ENCODE data around the gene ZNF536.
"Not testable (repeated sequence)": the region's sequence is repeated elsewhere in the genome, so short reads cannot be mapped to it uniquely, and the experiment has no call there.

The ZNF536 gene

DNA sequence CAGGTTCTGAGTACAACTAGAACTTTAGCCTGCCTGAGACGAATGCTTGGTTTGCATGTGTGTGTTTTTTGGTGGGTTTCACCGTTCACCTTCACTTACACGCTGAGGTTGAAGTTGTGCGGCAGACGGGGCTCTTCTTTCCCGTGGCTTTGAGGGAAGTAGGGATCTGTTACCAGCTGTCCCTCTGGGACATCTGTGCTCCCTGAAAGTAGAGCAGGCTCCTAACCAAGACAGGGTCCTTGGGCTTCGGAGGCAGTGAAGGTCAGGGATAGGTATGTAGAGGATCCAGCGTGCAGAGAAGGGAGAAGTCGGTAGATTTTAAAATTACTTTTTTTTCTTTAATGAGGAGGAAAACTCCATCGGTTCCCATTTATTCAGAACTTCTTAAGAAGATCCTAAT is 48.7 kb downstream of the ZNF536 start:
- DNase-seq, result no peak

GRCh38 chr19:30421571-30421970 is 49.4 kb downstream of the ZNF536 start:
- no peak for DNase-seq

- DNase-seq, result no peak
Measured at GRCh38 chr19:30423481-30423880, 51.3 kb downstream of the ZNF536 start.

- no peak for DNase-seq
Measured at GRCh38 chr19:30425885-30426838, 54.0 kb downstream of the ZNF536 start.

DNA sequence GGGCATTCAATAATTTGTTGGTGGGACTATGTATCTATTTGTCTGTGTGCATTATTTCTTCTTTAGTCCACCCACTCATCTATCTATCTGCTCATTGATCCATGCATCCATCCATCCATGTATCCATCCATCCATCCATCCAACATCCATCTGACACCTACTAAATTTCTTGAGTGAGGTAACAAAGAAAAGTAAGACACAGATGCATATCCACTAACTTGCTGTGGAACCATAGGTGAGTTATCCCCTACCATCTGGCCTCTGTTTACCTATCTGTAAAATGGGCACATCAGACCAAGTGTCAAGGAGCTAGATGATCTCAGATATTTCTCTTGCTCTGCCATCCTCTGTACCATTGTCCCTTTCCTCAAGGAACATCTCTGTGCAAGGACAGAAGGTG is 54.7 kb downstream of the ZNF536 start:
- DNase-seq, result no peak

GRCh38 chr19:30428092-30428680 is 56.0 kb downstream of the ZNF536 start:
- DNase-seq, result no peak

- no peak for DNase-seq
Measured at GRCh38 chr19:30428844-30429243, 56.7 kb downstream of the ZNF536 start.

DNA sequence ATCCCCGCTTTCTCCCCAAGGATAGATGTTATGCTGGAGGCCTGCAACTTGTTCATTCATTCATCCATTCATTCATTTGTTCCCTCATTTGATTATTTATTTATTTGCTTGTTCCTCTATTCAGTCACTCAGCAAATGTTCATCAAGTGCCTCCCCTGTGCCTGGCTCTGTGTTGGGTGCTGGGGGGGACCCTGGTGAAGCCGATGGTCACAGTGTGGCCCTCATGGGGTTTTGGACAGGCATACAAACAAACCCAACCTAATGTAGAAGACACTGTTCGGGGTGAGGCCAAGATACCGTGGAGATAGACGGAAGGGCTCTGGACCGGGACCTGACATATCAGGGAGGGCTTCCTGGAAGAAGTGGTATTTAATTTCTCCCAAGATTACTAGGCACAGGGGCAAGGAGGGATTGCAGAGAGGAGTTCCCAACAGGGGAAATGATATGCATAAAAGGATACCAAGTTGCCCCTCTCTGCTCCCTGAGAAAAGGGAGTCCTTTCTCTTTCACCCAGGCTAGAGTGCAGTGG is 58.1 kb downstream of the ZNF536 start:
- DNase-seq, result no peak

DNA sequence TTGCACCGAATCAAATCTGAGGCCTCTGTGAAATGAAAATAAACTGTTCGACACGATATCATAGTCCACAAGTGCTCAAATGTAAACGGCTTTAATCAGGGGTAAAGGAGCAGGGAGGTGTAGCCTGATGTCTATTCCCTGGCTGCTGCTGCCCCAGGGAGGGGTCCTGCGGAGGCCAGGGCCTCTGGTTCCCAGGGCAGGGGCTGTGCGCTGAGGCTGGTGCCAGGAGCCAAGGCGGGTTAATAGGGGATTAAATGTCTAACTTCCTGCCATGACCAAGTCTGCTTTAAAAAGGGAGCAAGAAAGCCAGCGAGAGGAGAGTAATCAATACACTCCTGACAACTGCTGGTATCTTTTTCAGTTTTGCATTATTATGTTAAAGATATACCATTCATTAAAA is 59.4 kb downstream of the ZNF536 start:
- no peak for DNase-seq

DNA sequence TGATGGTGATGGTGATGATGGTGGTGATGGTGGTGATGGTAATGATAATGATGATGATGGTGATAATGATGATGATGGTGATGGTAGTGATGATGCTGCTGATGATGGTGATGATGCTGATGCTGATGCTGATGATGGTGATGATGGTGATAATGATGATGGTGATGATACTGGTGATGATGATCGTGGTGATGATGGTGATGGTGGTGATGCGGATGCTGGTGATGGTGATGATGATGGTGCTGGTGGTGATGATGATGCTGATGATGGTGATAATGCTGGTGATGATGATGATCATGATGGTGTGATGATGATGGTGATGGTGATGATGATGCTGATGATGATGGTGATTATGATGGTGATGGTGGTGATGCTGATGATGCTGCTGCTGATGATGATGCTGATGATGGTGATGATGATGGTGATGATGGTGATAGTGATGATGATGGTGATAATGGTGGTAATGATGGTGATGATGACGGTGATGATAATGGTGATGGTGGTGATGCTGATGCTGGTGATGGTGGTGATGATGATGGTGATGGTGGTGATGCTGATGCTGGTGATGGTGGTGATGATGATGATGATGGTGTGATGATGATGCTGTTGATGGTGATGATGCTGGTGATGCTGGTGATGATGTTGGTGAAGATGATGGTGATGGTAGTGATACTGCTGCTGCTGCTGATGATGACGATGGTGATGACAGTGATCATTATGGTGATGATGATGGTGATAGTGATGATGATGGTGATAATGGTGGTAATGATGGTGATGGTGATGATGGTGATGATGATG is 62.8 kb downstream of the ZNF536 start:
- no peak for DNase-seq

GRCh38 chr19:30437869-30438268 is 65.7 kb downstream of the ZNF536 start:
- DNase-seq, result no peak

DNA sequence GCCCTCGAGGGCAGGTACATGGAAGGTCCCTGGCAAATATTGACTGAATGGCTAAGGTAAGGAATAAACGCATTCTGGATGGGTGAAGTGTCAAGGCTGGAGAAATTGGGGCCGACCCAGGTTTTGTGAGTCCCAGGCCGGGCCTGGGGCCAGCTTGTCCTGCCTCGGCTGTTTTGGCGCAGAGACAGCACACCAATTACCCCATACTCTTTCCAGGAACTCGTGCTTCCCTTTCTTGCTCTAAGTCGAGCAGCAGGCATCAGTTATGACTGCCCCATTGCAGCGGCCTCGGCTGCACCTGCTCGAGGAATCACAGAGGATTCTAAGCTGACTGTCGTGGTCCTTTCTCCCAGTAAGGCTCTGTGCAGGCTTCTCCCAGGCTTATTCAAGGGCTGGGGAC is 67.1 kb downstream of the ZNF536 start:
- no peak for DNase-seq

GRCh38 chr19:30441011-30441410 is 68.8 kb downstream of the ZNF536 start:
- DNase-seq, result no peak

DNA sequence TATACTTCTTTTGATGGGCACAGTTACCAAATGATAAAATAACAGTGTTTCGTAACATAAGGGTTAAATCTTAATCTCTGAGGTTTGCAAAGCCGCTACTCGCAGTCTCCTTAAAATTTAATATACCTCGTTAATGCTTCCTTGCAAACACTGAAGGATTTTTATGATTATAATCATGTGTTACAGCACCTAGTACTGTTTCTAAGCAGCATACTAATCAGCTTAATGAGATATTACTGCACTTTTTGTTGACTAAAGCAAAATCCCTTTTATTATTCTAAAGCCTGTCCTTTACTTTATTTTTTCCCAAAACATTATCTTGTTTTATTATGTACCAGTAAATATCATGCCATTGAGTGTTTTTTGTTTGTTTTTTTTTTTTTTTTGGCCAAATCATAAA is 70.5 kb downstream of the ZNF536 start:
- no peak for DNase-seq

- no peak for DNase-seq
Measured at GRCh38 chr19:30443531-30444252, 71.5 kb downstream of the ZNF536 start.

- DNase-seq, result no peak
Measured at GRCh38 chr19:30444253-30444671, 72.1 kb downstream of the ZNF536 start.

DNA sequence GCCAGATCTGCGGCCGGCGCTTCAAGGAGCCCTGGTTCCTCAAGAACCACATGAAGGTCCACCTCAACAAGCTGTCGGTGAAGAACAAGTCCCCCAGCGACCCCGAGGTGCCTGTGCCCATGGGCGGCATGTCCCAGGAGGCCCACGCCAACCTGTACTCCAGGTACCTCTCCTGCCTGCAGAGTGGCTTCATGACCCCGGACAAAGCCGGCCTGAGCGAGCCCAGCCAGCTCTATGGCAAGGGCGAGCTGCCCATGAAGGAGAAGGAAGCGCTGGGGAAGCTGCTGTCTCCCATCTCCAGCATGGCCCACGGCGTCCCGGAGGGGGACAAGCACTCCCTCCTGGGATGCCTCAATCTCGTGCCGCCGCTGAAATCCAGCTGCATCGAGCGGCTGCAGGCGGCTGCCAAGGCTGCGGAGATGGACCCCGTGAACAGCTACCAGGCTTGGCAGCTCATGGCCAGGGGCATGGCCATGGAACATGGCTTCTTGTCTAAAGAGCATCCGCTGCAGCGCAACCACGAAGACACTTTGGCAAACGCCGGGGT is 72.6 kb downstream of the ZNF536 start:
- DNase-seq, result no peak

- no peak for DNase-seq
Measured at GRCh38 chr19:30445385-30445784, 73.2 kb downstream of the ZNF536 start.

DNA sequence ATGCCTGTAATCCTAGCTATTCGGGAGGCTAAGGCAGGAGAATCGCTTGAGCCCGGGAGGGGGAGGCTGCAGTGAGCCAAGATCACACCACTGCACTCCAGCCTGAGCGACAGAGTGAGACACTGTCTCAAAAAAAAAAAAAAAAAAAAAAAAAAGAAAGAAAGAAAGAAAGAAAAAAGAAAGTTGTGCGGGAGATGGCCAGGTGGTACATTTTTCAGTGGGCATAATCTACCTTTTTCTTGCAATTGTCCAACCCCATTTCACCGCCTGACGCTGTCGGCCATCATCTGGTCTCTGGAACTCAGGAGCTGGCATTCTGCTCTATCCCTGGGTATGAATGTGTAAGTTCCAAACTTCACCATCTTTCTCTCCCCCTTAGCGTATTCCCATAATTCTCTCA is 73.9 kb downstream of the ZNF536 start:
- not testable (repeated sequence) for DNase-seq

GRCh38 chr19:30446850-30447552 is 74.8 kb downstream of the ZNF536 start:
- no peak for DNase-seq

- DNase-seq, result no peak
Measured at GRCh38 chr19:30447553-30447870, 75.3 kb downstream of the ZNF536 start.
